Ovary (tissue), 9 donors: ENCODE data around the gene ASIC4. TPM values are rescaled to one million over a fixed set of nuclear protein-coding genes. Genes with fewer than 3 reads are reported as not detected.
A peak's percentile ranks its signal among the peaks of the same experiment; 100 is the strongest.

Source experiments
- DNase-seq, 5 donors: peaks; one replicate each; pipeline ENCODE4 v3.0.0-alpha.2; 2019 to 2020
- H3K27ac ChIP-seq, 2 donors: fragments of 200-600 bp; one replicate each; pipeline versions ENCODE4 v1.5.1 to v1.8.0; 2019 to 2022
- H3K27me3 ChIP-seq: fragments of 200-600 bp; one replicate; pipeline ENCODE4 v1.8.0; 2022
- H3K36me3 ChIP-seq: fragments of 200-600 bp; sonication (generic); one replicate; pipeline ENCODE4 v1.5.1; 2019
- H3K4me1 ChIP-seq: one replicate; pipeline ENCODE4 v1.8.1; 2013; ENCODE audit warnings: mild to moderate bottlenecking, moderate library complexity; ENCODE audit not compliant: insufficient read depth
- H3K4me3 ChIP-seq: fragments of 200-600 bp; sonication (generic); one replicate; pipeline ENCODE4 v1.5.1; 2017
- H3K9me3 ChIP-seq, 2 donors: fragments of 200-600 bp in 1 of 2; sonication (generic) in 1 of 2; one replicate each; pipeline versions ENCODE4 v1.5.1 to v1.8.1; 2013 to 2019; ENCODE audit warnings: mild to moderate bottlenecking in 1 of 2, moderate library complexity in 1 of 2
- EP300 ChIP-seq: sonication (generic); formaldehyde crosslinking; IDR thresholded peaks from one replicate; pipeline ENCODE4 v1.6.1; 2017; ENCODE audit warnings: antibody characterized with exemption
- POLR2A ChIP-seq: fragments of 450-650 bp; IDR thresholded peaks from one replicate; pipeline ENCODE4 v1.6.1; 2017; ENCODE audit warnings: antibody characterized with exemption, mild to moderate bottlenecking, moderate library complexity
- WGBS, 3 donors: extraction: QIAGEN DNeasy Blood & Tissue Kit in 1 of 3; methylation state at CpG; one replicate each; pipeline versions ENCODE4 v1.1.5 to v1.1.7; 2013 to 2017; 5-methylcytosine and 5-hydroxymethylcytosine counted together
- intact Hi-C, 4 donors: fragments of 100-400 bp; cut with DNase I; formaldehyde crosslinking; loops; one replicate each; pipeline versions ENCODE4 v1.11.0 to v1.15.1; 2022 to 2023
- polyA plus RNA-seq, 2 donors: library from polyadenylated mRNA; stranded (reverse); fragments of 200-250 nt in 1 of 2; fragments of 350-450 nt in 1 of 2; fragmentation: Illumina TruSeq in 1 of 2; extraction: RNeasy Lipid Tissue Mini Kit (QIAGEN cat#74804) in 1 of 2; gene quantifications; one replicate each; pipeline ENCODE4 v1.2.3, GENCODE V29; 2013 to 2014
- total RNA-seq, 7 donors: library from RNA; depleted of rRNA in 2 of 7; stranded (reverse); fragments of >200 nt in 2 of 7; fragmentation: NEBNext Ultra II Directional in 3 of 7; extraction: Animal tissue kit (Norgen Biotek cat#: 25700) in 3 of 7; gene quantifications; one replicate each; pipeline versions ENCODE4 v1.1.0 to v1.2.4, GENCODE V29; 2016 to 2023
- TF ChIP-seq, protein P1 (sequence below), 3 donors: fragments of 450-650 bp in 2 of 3; fragments of 200-600 bp in 1 of 3; IDR thresholded peaks; one replicate each; pipeline versions ENCODE4 v1.5.1 to v1.8.0; 2016 to 2022; ENCODE audit warnings: antibody characterized with exemption in 3 of 3, mild to moderate bottlenecking in 1 of 3
- donor health status: DM: no; HTN: no; CAD: no; lungs with moderate emphysema.
- donor health status: DM: no; HTN: no; CAD: no.
- donor health status: Bipolar disorder and iron deficiency.
- donor health status: DM: yes; HTN: yes; CAD: no.
- donor health status: DM: no; HTN: no; CAD: no.
- donor health status: DM: yes; HTN: yes; CAD: no.

Gene ASIC4
- total and polyA plus RNA-seq, 9 donors, result 0.05 to 0.28 (median 0.17) TPM; not detected in 5

DNA sequence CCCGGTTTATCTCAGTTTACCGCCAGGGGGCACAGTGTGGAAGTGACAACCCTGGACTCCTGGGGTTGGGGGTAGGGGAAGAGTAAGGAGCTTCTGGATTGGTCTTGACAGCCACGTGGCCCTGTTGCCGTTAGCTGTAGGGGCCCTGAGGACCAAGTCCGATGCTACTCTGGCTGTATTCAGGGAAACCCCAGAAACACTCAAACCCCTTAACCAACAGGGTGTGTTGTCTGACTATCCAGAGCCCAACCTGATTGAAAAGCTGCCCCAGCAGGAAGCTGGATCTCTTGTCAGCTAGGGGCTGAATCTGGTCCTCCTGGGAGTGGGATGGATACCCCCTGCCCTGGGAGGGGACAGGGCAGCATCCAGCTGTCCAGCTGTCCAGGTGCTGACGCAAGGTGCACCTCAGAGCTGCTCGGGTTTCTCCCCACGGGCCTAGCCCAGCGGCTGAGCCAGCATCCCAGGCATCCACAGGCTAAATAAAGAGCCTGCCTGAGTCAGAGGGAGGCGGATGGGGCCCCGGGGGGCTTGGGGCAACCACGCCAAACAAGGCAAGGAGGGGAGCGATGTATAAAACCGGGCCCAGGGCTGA is 18.7 kb upstream of the ASIC4 start:
- Histone ChIP-seq H3K4me1 (peaks cover 3% of the 10 kb centered on the region), H3K27me3 (no peaks in the 10 kb centered on the region), H3K4me3 (no peak overlapping the region), H3K36me3 (no peaks in the 10 kb centered on the region), H3K27ac (no peak overlapping the region), H3K9me3 (no peaks in the 10 kb centered on the region)
- intact Hi-C loops, result no loop called here
- peak in 3 of 5 donors; percentile 47 to 74 (median 60) for DNase-seq
- WGBS, 3 donors, result 35 to 37% (median 35%) methylated on average over 13 to 14 of the region's 14 CpGs
- TF ChIP-seq POLR2A, result no peak
- TF ChIP-seq, protein P1, sequence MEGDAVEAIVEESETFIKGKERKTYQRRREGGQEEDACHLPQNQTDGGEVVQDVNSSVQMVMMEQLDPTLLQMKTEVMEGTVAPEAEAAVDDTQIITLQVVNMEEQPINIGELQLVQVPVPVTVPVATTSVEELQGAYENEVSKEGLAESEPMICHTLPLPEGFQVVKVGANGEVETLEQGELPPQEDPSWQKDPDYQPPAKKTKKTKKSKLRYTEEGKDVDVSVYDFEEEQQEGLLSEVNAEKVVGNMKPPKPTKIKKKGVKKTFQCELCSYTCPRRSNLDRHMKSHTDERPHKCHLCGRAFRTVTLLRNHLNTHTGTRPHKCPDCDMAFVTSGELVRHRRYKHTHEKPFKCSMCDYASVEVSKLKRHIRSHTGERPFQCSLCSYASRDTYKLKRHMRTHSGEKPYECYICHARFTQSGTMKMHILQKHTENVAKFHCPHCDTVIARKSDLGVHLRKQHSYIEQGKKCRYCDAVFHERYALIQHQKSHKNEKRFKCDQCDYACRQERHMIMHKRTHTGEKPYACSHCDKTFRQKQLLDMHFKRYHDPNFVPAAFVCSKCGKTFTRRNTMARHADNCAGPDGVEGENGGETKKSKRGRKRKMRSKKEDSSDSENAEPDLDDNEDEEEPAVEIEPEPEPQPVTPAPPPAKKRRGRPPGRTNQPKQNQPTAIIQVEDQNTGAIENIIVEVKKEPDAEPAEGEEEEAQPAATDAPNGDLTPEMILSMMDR (IDR thresholded peaks at IDR 0.05), result peak in 2 of 3 donors; percentile 42 to 60
- no peak for TF ChIP-seq EP300

DNA sequence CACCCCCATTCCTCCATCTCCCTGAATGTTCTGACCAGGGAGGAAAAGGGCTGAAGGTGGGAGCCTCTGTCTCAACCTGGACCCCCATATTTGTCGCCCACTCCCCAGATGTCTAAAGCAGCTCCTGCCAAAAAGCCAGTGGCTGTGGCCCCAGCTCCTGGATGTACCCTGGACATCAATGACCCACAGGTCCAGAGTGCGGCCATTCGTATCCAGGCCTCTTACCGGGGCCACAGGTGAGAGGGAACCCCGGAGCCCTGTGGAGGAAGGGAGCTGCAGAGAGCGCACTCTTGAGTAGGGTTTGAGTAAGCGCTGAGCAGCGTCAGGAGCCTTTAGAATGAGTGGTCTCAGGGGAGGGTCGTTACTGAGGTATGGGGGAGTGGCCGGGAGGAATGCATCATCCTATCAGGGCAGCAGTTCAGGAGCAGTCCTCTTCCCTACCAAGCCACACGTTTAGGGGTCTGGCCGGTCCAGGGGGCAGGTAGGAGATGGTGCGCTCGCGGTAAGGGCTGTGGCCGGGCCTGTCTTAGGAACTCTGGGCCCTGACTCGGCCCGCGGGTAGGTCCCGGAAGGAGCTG is 17.9 kb upstream of the ASIC4 start:
- TF ChIP-seq, protein P1 (IDR thresholded peaks at IDR 0.05), result no peak
- TF ChIP-seq EP300 (no peak), POLR2A (no peak)
- 39 to 58% (median 52%) methylated on average over 19 to 20 of the region's 20 CpGs for WGBS, 3 donors
- peak in 1 of 5 donors; percentile 34 for DNase-seq
- H3K36me3 ChIP-seq, result no peaks in the 10 kb centered on the region
- intact Hi-C loops, result no loop called here
- H3K9me3 ChIP-seq, result no peaks in the 10 kb centered on the region
- no peak overlapping the region for H3K4me3 ChIP-seq
- H3K4me1 ChIP-seq, result peaks cover 3% of the 10 kb centered on the region
- no peaks in the 10 kb centered on the region for H3K27me3 ChIP-seq
- H3K27ac ChIP-seq, result peak overlapping the region in 1 of 2 donors; percentile 9

DNA sequence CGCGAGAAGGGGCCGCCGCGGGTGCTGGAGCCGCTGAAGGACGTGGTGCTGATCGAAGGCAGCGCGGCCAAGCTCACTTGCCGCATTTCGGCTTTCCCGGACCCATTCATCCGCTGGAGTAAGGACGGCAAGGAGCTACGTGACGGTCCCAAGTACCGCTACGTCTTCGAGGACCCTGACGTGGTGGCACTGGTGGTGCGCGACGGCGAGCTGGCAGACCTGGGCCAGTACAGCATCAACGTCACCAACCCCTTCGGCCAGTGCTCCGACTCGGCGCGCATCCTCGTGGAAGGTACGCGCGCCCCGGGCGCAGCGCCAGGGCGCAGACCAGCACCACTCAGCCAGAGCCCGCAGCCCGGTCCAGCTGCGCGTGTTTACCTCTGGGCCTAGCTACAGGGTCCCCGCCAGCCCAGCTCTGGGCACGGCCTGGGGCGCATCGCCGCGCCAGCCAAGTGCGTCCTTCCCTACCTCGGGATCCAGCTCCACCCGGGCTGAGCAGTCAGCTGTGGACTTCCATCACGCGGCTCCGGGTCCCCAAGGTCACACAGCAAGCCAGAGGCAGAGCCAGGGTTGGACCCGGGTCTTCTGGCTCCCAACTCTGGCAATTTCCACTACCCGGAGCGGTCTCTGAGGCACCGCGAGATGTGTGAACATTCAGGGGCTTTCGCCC is 17.3 kb upstream of the ASIC4 start:
- TF ChIP-seq POLR2A, result no peak
- TF ChIP-seq, protein P1 (IDR thresholded peaks at IDR 0.05), result no peak
- no peak for TF ChIP-seq EP300
- 8 to 26% (median 21%) methylated on average over 57 to 61 of the region's 61 CpGs for WGBS, 3 donors
- intact Hi-C loops, result no loop called here
- H3K4me3 ChIP-seq, result peak overlapping the region; percentile 8
- no peaks in the 10 kb centered on the region for H3K27me3 ChIP-seq
- H3K36me3 ChIP-seq, result no peaks in the 10 kb centered on the region
- H3K9me3 ChIP-seq, result no peaks in the 10 kb centered on the region
- peaks cover 3% of the 10 kb centered on the region for H3K4me1 ChIP-seq
- H3K27ac ChIP-seq, result peak overlapping the region in 1 of 2 donors; percentile 80
- DNase-seq, result peak; percentile 54 to 81 (median 65)

DNA sequence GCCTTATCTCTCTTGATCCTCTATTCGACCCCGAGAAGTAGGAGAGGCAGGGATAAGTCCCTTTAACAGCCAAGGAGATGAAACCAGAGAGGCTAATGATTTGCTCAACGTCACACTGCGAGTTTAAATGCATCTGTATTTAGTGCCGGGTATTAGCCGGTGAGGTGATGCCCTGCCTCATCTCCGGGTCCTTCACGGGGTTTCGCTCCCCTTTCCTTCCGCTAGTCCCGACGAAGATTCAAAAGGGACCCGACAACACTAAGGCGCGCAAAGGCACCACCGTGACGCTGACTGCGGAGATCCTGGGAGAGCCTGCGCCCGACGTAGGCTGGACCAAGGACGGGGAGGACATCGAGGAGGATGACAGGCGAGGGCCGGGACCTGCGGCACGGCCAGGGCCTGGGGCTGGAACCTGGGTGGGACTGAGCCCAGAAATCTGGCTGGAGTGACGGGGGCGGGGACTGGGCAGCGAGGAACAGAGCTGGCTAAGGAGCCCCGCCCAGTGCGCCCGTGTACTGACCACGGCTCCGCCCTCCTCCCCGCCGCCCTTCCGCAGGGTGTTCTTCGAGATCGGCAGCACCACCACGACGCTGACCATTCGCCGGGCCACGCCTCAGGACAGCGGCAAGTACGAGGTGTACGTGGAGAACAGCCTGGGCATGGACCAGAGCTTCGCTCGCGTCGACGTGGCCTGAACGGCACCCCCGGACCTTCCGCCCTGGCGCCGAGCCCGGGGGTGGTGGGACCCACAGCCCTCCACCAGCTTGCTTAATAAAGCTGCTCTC is 16.6 kb upstream of the ASIC4 start:
- TF ChIP-seq POLR2A (peak; percentile 79), EP300 (no peak)
- 2 to 4% (median 2%) methylated on average over 48 to 59 of the region's 59 CpGs for WGBS, 3 donors
- Histone ChIP-seq H3K27me3 (no peaks in the 10 kb centered on the region), H3K9me3 (no peaks in the 10 kb centered on the region), H3K4me1 (peaks cover 3% of the 10 kb centered on the region), H3K4me3 (peak overlapping the region; percentile 87), H3K27ac (peak overlapping the region; percentile 76 to 80), H3K36me3 (no peaks in the 10 kb centered on the region)
- intact Hi-C loops, result no loop called here
- DNase-seq, result peak; percentile 89 to 94 (median 91)
